Nephron progenitor cell (in vitro differentiated cells): ENCODE data around the gene RTL1.

Source experiments
- DNase-seq: peaks from one replicate; pipeline ENCODE4 v3.0.0; 2021
- H3K27ac Mint-ChIP-seq: 2 replicates; pipeline ENCODE4 v1.8.0; 2021; ENCODE audit warnings: mild to moderate bottlenecking, moderate library complexity, mixed read lengths
- H3K27me3 Mint-ChIP-seq: 2 replicates; pipeline ENCODE4 v1.8.0; 2021; ENCODE audit warnings: mild to moderate bottlenecking, low read depth, mixed read lengths; ENCODE audit not compliant: poor library complexity
- H3K36me3 Mint-ChIP-seq: 2 replicates; pipeline ENCODE4 v1.8.0; 2021; ENCODE audit warnings: low read depth, mixed read lengths
- H3K4me1 Mint-ChIP-seq: 2 replicates; pipeline ENCODE4 v1.8.0; 2021; ENCODE audit warnings: mixed read lengths
- H3K4me3 Mint-ChIP-seq: 2 replicates; pipeline ENCODE4 v1.8.0; 2021; ENCODE audit warnings: mild to moderate bottlenecking, moderate library complexity, mixed read lengths
- H3K9me3 Mint-ChIP-seq: 2 replicates; pipeline ENCODE4 v1.8.0; 2021; ENCODE audit warnings: mild to moderate bottlenecking, moderate library complexity, mixed read lengths
- TF ChIP-seq, protein P1 (sequence below): fragments of 200-600 bp; sonication (generic); IDR thresholded peaks from 2 replicates; pipeline ENCODE4 v1.5.0; 2021; ENCODE audit warnings: antibody characterized with exemption

The RTL1 gene

DNA sequence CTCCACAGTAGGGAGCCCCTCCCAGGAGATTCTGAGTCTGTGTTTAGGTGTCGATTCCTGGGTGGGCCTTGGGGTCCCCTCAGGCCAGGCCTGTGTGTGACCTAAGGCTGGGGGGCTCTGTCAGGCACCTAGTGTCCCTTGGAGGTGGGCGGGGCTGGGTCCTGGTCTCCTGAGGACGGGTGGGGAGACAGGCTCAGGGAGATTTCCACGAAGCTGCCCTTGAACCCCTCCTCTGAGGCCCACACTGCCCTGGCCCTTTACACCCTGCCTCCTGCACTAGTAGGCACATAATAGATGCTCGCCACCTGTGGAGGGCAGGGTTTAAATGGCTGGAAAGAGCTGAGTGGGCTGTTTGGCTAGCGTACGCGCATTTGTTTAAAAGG is 44.7 kb downstream of the RTL1 start:
- H3K9me3 Mint-ChIP-seq = no peaks in the 10 kb centered on the region
- no peak for DNase-seq
- no peak overlapping the region for H3K4me3 Mint-ChIP-seq
- no peak overlapping the region for H3K27ac Mint-ChIP-seq
- TF ChIP-seq, protein P1, sequence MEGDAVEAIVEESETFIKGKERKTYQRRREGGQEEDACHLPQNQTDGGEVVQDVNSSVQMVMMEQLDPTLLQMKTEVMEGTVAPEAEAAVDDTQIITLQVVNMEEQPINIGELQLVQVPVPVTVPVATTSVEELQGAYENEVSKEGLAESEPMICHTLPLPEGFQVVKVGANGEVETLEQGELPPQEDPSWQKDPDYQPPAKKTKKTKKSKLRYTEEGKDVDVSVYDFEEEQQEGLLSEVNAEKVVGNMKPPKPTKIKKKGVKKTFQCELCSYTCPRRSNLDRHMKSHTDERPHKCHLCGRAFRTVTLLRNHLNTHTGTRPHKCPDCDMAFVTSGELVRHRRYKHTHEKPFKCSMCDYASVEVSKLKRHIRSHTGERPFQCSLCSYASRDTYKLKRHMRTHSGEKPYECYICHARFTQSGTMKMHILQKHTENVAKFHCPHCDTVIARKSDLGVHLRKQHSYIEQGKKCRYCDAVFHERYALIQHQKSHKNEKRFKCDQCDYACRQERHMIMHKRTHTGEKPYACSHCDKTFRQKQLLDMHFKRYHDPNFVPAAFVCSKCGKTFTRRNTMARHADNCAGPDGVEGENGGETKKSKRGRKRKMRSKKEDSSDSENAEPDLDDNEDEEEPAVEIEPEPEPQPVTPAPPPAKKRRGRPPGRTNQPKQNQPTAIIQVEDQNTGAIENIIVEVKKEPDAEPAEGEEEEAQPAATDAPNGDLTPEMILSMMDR = no peak
- peaks cover 62% of the 10 kb centered on the region for H3K4me1 Mint-ChIP-seq
- H3K27me3 Mint-ChIP-seq = peaks cover 28% of the 10 kb centered on the region
- H3K36me3 Mint-ChIP-seq = no peaks in the 10 kb centered on the region

DNA sequence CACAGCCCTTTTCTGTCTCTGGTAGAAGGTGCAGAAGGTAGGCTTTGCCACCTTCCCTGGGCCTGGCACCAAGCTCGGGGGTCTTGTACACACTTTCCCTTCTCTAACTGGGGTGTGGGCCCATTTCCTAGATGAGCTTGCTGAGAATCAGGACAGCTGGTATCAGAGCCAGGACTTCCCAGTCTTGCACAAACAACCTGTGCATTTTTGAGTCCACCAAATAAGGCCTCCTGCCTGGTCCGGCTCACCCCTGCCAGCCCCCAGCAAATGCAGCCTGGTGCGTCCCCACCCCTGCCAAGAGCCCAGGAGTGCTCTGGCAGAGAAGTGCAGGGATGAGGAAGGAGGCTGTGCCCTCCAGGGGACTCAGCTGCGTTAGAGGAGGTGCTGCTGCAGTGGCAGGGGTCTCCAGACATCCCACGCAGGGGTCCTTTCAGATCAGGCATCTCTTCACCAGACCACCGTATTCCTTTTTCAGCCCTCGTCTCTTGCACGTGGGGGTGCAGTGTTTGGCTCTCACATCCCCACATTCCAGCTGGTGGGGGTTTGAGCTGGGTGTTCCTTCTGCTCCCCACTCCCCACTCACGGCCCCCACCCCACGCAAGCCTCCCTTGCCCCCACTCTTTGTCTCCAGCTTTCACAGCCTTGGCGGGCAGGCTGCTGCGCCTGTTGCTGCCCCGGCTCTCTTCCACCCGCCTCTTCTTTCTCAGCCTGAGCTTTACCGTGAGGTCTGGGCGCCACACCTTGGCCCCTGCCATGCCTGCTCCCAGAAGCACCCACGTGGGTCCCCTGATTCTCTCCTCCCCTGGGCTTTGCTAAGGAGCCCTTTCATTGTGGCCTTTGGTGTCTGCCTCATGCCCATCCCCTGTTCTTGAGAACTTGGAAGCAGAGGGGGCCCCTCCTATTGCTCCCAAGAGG is 45.3 kb downstream of the RTL1 start:
- Mint-ChIP-seq H3K27ac (no peak overlapping the region), H3K27me3 (peaks cover 28% of the 10 kb centered on the region)

DNA sequence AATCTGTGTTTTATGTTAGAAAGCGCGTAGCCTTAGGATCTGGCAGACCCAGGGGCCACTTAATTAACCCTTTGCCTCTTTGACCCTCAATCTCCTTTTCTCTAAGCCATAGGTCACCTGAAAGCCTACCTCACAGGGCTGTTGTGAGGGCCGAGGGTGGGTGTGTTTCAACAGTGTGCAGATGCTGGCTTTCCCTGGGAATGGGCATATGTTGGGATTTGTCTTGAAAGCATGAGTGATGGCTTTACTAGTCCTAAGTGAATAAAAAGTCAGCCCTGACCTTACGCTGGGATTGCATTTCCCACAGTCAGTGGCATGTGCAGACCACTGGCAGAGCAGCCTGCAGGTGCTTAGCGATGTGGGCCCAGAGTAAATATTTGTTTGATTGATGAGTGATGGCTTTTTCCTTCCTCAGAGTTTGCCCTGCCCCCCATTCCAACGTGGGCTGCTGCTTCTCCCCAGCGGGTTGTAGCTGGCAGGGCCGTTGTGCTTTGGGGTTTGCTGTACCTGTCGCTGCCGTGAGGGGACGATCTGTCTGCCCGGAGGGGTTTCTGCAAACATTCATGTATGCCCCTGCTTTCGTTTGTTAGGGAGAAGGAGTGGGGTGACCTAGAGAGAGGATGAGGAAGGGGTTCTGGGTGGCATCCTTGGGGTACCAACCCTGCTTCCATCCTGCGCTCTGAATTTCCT is 46.1 kb downstream of the RTL1 start:
- H3K9me3 Mint-ChIP-seq = no peaks in the 10 kb centered on the region
- peaks cover 24% of the 10 kb centered on the region for H3K27me3 Mint-ChIP-seq
- H3K36me3 Mint-ChIP-seq = no peaks in the 10 kb centered on the region
- DNase-seq = peak; percentile 30
- no peak overlapping the region for H3K4me3 Mint-ChIP-seq
- H3K27ac Mint-ChIP-seq = peak overlapping the region; percentile 87
- H3K4me1 Mint-ChIP-seq = peaks cover 62% of the 10 kb centered on the region
- TF ChIP-seq, protein P1 = no peak

More for the DNA sequence above, 45.3 kb downstream of the RTL1 start:
- no peaks in the 10 kb centered on the region for H3K9me3 Mint-ChIP-seq
- H3K36me3 Mint-ChIP-seq = no peaks in the 10 kb centered on the region
- no peak for DNase-seq
- TF ChIP-seq, protein P1 = no peak
- no peak overlapping the region for H3K4me3 Mint-ChIP-seq
- H3K4me1 Mint-ChIP-seq = peaks cover 62% of the 10 kb centered on the region

DNA sequence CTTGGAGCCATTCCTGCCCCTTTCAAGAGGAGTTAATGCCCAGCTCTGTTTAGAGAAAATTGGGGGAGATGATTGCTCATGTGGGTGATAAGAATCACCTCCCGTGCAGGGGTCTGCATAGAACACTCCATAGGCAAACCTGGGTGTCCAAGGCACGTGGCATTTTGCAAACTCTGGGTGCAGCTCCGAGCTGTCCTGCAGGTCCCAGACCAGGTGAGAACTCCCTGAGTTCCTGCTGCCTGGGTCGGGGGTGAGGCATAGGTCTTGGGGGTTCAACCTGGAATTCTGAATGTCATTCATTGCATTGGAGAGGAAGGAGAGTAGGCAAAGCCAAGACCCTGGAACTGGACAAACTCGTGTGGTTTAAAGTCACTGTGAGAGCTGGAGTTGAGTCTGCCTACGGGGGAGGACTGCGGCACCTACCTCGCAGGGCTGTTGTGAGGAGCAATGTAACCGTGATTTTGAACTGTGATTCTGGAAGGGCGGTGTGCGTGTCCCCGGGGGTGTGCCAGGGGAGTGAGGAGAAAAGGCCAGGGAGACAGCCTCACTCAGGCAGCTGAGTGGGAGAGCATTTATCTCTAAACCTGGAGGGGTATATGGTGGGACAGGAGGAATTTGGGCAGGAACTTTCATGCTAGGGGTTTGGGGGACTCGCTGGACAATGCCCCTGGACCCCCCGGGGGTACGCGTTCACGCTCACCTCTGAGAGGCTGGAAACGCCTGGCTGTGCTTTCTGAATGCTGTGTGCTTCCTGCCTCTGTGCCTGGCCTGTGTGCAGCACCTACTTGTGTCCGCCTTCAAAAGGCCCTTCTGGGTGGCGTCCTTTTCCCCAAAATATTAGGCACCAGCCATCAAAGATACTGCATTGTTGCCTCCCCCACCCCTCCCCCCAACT is 47.2 kb downstream of the RTL1 start:
- DNase-seq = no peak
- Mint-ChIP-seq H3K36me3 (no peaks in the 10 kb centered on the region), H3K9me3 (no peaks in the 10 kb centered on the region), H3K4me3 (peak overlapping the region; percentile 9), H3K27me3 (peaks cover 23% of the 10 kb centered on the region), H3K4me1 (peaks cover 68% of the 10 kb centered on the region), H3K27ac (peak overlapping the region; percentile 19)
- TF ChIP-seq, protein P1 = no peak

DNA sequence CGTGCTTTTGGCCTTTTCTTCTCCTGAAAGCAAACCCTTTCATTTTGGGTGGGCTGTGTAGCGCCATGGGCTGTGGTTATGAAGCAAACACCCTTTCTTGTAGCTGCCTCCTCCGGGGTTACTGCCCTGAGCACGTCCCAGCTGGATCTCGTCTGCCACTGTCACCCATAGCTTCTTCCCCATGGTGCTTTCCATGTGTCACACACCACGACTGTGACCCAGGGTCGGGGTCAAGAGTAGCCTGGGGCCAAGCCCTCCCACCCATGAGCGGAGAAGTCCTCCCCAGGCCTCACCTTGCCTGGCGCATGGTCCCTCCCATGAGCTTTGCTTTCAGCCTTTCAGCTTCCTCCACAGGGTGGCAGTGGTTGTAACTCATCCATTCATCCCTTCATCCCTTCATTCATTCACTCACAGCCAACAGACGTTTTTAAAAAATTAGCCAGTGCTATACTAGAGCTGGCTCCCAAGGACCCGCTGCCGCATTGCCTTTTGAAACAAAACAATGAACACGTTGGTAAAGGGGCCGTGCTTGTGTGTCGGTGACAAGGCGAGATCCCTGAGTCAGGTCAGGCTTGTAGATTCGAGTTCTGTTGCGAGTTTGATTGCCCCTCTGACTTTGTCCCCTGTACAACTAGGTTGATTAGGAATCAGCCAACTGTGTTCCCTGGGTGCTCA is 48.1 kb downstream of the RTL1 start:
- TF ChIP-seq, protein P1 = no peak
- H3K4me1 Mint-ChIP-seq = peaks cover 63% of the 10 kb centered on the region
- H3K4me3 Mint-ChIP-seq = no peak overlapping the region
- H3K9me3 Mint-ChIP-seq = no peaks in the 10 kb centered on the region
- peaks cover 23% of the 10 kb centered on the region for H3K27me3 Mint-ChIP-seq
- no peak for DNase-seq
- no peaks in the 10 kb centered on the region for H3K36me3 Mint-ChIP-seq
- no peak overlapping the region for H3K27ac Mint-ChIP-seq
